HuH-7.5 (cell line): ENCODE data around the gene FABP7.

Source experiments
- DNase-seq: peaks from one replicate; pipeline ENCODE4 v3.0.0; 2011; ENCODE audit warnings: low spot score

FABP7 gene

GRCh38 chr6:122758927-122759334, 20.6 kb upstream of the FABP7 start:
- no peak for DNase-seq

GRCh38 chr6:122760330-122760729, 19.2 kb upstream of the FABP7 start:
- DNase-seq = no peak

GRCh38 chr6:122766256-122766655, 13.3 kb upstream of the FABP7 start:
- DNase-seq = no peak

- no peak for DNase-seq
Measured at GRCh38 chr6:122770835-122771601, 8.5 kb upstream of the FABP7 start.

GRCh38 chr6:122772724-122773415, 6.6 kb upstream of the FABP7 start:
- DNase-seq = no peak

DNA sequence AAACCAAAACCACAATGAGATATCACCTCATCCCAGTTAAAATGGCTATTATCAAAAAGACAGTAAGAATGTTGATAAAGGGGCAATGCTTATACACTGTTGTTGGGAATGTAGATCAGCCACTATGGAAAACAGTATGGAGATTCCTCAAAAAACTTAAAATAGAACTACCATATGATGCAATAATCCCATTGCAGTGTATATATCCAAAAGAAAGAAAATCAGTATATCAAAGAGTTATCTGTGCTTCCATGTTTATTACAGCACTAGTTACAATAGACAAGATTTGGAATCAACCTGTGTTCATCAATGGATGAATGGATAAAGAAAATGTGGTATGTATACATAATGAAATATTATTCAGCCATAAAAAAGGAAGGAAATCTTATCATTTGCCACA, 3.5 kb upstream of the FABP7 start:
- no peak for DNase-seq

DNA sequence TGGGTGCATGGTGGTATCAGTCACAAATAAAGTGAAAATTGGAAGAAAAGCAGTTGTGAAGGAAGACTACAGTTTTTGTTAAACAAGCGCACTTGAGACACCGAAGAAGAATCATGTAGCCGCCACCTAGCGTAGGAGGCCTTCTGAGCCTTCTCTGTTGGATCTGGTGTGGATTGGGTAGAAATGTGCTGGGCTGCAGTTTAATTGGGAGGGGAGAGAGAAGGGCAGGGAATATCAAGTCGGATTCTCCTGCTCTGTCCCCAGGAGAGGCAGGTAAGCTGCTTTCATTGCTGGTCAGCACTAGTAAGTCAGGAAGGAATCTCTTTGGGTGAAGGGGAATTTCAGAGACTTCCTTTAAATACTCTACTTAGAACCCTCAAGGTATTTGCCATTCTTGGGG, 1.2 kb upstream of the FABP7 start:
- DNase-seq = no peak

DNA sequence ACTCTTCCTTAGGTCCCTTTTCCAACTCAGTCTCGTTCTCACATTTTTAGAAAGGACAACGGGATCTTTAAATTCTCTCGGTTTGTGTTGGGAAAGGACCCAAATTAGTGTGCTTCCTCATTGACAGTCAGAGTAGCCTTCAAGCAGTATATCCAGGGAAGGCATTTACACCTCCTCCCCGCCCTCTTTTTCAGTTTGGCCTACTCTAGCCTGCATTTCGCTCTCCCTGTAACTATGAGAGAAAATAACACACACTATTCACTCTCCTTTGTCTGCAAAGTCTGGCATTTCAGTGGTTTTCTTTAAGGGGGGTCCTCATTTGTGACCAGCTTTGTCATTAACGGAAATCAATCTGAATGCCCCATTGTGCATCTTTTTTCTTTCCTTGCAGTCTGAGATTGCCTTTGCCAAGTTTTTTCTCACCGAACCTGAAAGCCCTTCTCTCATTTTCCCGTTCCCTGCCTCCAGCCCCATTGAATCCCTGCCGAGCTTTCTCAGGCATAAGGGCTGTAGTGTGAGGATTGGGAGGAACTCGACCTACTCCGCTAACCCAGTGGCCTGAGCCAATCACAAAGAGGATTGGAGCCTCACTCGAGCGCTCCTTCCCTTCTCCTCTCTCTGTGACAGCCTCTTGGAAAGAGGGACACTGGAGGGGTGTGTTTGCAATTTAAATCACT, 393 bp upstream of the FABP7 start:
- no peak for DNase-seq

DNA sequence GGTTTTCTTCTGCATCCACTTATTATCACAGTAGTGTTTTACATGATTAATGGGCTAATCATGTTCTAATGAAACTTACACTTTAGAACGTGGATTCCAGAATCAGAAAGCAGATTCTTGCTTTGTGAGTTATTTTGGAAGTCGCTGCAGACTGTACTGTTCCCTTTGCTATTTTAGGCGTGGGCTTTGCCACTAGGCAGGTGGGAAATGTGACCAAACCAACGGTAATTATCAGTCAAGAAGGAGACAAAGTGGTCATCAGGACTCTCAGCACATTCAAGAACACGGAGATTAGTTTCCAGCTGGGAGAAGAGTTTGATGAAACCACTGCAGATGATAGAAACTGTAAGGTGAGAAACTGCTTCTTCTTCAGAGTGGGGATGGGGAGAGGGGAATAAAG, 598 bp downstream of the FABP7 start:
- DNase-seq = no peak

- DNase-seq = no peak
Measured at GRCh38 chr6:122781716-122782115, 2.2 kb downstream of the FABP7 start.

GRCh38 chr6:122783401-122783800, 3.9 kb downstream of the FABP7 start:
- no peak for DNase-seq

- no peak for DNase-seq
Measured at GRCh38 chr6:122785891-122786290, 6.4 kb downstream of the FABP7 start.

DNA sequence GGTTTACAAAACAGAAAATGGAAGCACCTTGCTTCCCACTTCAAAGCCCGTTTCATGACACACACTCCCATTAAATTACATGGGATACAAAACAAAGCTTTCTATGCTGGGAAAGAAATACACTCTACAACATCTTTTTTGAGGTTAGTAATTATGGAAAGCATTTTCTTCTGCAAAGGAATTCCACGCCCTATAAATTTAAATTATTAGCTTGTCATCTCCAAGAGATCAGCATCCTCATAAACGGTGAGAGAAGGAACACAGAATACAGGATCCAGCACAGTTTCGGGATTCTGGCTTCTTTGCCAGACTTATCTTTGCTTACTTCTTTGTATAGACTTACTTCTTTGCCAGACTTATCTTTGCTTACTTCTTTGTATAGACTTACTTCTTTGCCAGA, 8.2 kb downstream of the FABP7 start:
- no peak for DNase-seq

- DNase-seq = no peak
Measured at GRCh38 chr6:122788208-122788607, 8.7 kb downstream of the FABP7 start.

GRCh38 chr6:122788663-122789181, 9.2 kb downstream of the FABP7 start:
- no peak for DNase-seq

DNA sequence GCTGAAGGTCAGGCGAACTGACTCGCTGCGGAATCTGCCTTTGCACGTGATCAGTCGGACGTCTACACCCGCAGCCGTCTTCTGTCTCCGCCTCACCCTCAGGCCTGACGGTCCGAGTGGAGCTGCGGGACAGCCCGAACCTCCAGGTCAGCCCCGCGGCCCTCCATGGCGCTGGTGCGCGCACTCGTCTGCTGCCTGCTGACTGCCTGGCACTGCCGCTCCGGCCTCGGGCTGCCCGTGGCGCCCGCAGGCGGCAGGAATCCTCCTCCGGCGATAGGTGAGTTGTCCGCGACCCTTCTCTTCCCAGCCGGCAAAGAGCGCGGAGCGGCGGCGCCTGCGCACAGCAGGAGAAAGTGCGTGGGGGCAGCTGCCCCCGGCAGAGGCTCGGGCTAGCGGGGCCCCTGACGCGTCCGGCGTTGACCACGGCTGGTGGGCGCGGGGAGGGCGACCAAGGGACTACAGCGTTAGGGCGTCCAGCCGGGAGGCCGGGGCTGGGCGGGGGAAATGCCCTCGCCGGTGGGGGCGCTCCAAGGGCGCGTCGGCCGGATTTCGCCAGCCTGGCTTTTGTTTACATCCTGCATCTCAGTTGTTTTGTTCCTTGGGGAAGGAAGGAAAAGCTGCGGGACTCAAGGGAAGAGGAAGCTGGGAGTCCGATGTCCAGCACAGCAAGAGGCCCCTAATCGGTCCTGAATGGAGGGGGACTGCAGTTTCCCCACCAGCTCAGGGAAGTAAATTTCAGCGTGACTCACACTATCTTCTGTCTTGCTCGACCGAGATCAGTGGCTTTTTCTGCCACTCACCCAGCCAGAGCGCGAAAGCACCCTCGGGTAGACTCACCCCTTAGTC, 9.9 kb downstream of the FABP7 start, which contains the start of gene SMPDL3A:
Gene SMPDL3A, plus strand, starts transcription at position 77 of the 846 bp plus-strand sequence. Its CDS starts 89 bp downstream, at position 166.
- DNase-seq = peak; percentile 42

- DNase-seq = no peak
Measured at GRCh38 chr6:122790028-122790422, 10.5 kb downstream of the FABP7 start.

DNA sequence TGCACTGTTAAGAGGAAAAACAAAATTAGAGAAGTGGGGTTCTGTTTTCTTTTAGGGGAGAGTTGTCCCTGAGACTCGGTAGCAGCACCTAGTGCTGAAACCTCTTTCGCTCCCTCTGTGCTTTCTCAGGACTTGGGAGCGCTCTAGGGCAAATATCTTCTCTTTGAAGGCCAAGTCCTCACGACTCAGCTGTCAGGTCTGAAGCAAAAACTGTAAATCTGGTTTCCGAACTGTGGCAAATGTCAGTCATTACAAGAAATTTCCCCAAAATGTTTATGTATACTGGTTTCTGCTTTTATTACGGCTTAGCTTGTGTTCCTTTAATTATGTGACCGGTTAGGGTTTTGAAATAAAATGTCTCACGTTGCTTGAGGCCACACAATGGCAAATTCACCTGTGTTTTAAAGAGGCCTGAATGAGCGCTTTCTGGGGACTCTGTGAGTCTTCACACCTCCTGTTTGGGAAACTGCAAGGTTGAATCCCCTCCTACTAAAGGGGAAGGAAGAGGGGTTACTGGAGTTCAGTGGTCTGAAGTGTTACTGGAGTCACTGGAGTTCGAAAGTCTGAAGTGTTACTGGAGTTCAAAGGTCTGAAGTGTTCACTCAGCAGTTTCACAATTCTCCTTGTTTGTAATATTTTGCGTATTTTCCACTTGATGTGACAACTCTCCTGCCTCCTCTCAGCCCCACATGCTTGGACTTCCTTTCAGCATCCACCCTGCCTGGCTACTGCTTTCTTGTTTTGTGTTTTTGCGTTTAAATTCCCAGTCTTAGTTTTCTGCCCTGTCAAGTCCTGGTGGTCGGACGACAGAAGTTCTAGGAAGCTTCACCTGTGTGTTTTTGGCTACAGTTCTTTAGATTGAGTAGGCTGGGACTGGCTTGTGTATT, 11.2 kb downstream of the FABP7 start:
- peak; percentile 12 for DNase-seq

- no peak for DNase-seq
Measured at GRCh38 chr6:122791310-122791679, 11.8 kb downstream of the FABP7 start.

- no peak for DNase-seq
Measured at GRCh38 chr6:122792766-122793165, 13.2 kb downstream of the FABP7 start.

DNA sequence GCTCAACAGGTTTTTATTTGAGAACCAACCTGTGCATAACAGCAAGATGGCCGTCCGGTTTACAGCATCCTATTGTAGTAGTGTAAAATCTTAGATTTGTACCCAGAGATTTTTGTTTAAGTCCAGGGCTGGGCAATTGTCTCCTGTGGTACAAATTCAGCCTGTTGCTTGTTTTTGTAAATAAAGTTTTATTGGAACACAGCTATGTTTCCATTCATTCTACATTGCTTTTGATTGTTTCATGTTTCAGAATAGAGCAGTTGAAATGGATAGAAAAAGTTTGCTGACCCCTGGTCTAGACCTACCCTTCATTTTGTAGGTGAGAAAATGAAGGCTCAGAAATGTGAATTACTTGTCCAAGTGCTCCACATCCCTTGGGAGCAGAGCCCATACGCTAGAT, 18.0 kb downstream of the FABP7 start:
- DNase-seq = no peak
